ENCODE results near the gene DUSP22.

The DUSP22 gene

DNA sequence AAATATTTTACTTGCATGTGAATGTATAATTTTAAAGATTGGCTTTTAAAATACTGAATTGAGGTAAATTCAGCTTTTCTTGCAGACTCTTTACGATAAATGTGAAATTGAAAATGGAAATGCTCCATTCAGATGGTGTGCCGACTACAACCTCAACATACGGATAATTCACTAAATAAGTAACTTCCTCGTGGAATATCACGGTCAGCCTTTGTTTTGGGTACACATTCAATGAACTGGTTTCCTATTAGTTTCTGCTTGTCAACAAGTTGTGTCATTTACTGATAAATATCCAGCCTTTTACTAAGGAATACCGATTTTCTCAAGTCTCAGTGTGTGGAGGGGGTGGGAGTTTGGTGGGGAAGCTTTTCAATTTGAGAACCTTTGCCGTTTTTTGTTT is 96.9 kb downstream of the DUSP22 start:
- Histone ChIP-seq H3K9ac (ENCODE audit: low read depth, low read length) (no peak overlapping the region), H3K4me1 (ENCODE audit: insufficient read depth, low read length) (0 out of 2 replicates have a peak, but pooled peaks cover 2% of the 10 kb centered on the region), H3K27me3 (ENCODE audit: insufficient read depth, low read length) (peaks cover 82% of the 10 kb centered on the region), H3K36me3 (ENCODE audit: insufficient read depth, low read depth, low read length) (no peaks in the 10 kb centered on the region), H3K4me3 (ENCODE audit: low read length) (no peak overlapping the region), H3K27ac (ENCODE audit: low read length) (no peak overlapping the region), H3K9me3 (ENCODE audit: insufficient read depth, low read depth, low read length) (no peaks in the 10 kb centered on the region)

GRCh38 chr6:389622-390021 is 97.3 kb downstream of the DUSP22 start:
- no peak overlapping the region for H3K27ac ChIP-seq (ENCODE audit: low read length)
- no peak overlapping the region for H3K4me3 ChIP-seq (ENCODE audit: low read length)
- no peak overlapping the region for H3K9ac ChIP-seq (ENCODE audit: low read depth, low read length)
- H3K36me3 ChIP-seq (ENCODE audit: insufficient read depth, low read depth, low read length) = no peaks in the 10 kb centered on the region
- H3K9me3 ChIP-seq (ENCODE audit: insufficient read depth, low read depth, low read length) = no peaks in the 10 kb centered on the region
- peaks cover 87% of the 10 kb centered on the region for H3K27me3 ChIP-seq (ENCODE audit: insufficient read depth, low read length)
- H3K4me1 ChIP-seq (ENCODE audit: insufficient read depth, low read length) = 0 out of 2 replicates have a peak, but pooled peaks cover 2% of the 10 kb centered on the region

DNA sequence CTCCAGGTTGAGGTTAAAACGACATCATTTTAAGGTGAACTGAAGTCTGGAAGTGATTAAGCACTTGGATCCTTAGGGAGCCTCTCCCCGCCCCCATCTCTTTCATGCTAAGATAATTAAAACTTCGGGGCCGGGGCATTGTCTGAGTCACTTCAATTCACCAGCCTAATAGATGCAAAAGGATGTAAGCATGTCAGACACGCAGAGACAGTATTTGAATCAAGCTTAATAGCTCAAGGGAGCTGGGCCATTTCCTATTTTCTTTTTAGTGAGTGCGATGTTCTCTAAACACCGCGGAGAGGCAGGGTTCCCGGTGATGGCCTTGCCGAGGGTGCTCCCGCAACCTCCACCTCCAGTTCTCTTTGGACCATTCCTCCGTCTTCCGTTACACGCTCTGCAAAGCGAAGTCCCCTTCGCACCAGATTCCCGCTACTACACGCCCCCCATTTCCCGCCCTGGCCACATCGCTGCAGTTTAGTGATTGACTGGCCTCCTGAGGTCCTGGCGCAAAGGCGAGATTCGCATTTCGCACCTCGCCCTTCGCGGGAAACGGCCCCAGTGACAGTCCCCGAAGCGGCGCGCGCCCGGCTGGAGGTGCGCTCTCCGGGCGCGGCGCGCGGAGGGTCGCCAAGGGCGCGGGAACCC is 98.7 kb downstream of the DUSP22 start:
- no peak overlapping the region for H3K9ac ChIP-seq (ENCODE audit: low read depth, low read length)
- H3K27me3 ChIP-seq (ENCODE audit: insufficient read depth, low read length) = peaks cover 91% of the 10 kb centered on the region
- H3K4me1 ChIP-seq (ENCODE audit: insufficient read depth, low read length) = 0 out of 2 replicates have a peak, but pooled peaks cover 2% of the 10 kb centered on the region
- H3K36me3 ChIP-seq (ENCODE audit: insufficient read depth, low read depth, low read length) = no peaks in the 10 kb centered on the region
- no peaks in the 10 kb centered on the region for H3K9me3 ChIP-seq (ENCODE audit: insufficient read depth, low read depth, low read length)
- H3K4me3 ChIP-seq (ENCODE audit: low read length) = peak overlapping the region; percentile 67
- H3K27ac ChIP-seq (ENCODE audit: low read length) = no peak overlapping the region

DNA sequence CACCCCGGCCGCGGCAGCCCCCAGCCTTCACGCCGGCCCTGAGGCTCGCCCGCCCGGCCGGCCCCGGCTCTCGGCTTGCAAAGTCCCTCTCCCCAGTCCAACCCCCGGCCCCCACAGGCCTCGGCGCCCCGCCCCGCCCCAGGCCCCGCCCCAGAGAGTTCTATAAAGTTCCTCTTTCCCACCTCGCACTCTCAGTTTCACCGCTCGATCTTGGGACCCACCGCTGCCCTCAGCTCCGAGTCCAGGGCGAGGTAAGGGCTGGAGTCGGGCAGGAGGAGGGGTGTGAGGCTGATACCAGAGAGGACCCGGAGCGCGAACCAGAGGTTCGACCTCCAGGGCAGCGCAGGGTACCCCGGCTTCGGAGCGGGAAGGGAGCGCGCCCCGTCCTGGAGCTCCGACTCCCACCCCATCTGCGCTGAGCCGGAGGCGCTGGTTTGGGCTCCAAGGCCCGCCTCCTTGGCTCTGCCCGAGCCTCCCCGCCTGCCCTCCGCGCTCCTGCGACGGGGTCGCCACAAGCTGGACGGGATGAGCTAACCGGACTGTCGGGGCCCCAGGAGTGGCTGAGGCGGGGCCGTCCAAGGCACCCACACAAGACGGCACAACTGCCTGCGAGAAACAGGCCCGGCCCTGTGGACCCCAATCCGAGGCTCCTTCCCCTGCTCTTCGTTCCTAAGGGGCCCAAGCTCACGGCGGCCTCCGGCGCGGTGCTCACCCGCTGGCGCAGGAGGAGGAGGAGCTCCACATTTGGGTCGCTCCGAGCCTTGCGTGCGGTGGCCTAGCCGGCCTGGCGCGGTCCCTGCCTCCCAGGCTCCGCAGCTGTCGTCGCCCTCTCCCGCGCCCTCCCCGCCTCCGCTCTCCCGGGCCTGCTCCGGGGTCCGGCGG is 99.5 kb downstream of the DUSP22 start, which contains the start of gene IRF4:
TSS of gene IRF4 (plus strand) at position 194 of the 882 bp plus-strand sequence. CDS start 1,401 bp downstream, outside the sequence.
- H3K9me3 ChIP-seq (ENCODE audit: insufficient read depth, low read depth, low read length) = no peaks in the 10 kb centered on the region
- 0 out of 2 replicates have a peak, but pooled peaks cover 2% of the 10 kb centered on the region for H3K4me1 ChIP-seq (ENCODE audit: insufficient read depth, low read length)
- no peak within 1 kb of the TSS for H3K9ac ChIP-seq (ENCODE audit: low read depth, low read length)
- peaks cover 91% of the 10 kb centered on the region for H3K27me3 ChIP-seq (ENCODE audit: insufficient read depth, low read length)
- peak within 1 kb of the TSS; percentile 67 for H3K4me3 ChIP-seq (ENCODE audit: low read length)
- no peaks in the 10 kb centered on the region for H3K36me3 ChIP-seq (ENCODE audit: insufficient read depth, low read depth, low read length)
- no peak within 1 kb of the TSS for H3K27ac ChIP-seq (ENCODE audit: low read length)

DNA sequence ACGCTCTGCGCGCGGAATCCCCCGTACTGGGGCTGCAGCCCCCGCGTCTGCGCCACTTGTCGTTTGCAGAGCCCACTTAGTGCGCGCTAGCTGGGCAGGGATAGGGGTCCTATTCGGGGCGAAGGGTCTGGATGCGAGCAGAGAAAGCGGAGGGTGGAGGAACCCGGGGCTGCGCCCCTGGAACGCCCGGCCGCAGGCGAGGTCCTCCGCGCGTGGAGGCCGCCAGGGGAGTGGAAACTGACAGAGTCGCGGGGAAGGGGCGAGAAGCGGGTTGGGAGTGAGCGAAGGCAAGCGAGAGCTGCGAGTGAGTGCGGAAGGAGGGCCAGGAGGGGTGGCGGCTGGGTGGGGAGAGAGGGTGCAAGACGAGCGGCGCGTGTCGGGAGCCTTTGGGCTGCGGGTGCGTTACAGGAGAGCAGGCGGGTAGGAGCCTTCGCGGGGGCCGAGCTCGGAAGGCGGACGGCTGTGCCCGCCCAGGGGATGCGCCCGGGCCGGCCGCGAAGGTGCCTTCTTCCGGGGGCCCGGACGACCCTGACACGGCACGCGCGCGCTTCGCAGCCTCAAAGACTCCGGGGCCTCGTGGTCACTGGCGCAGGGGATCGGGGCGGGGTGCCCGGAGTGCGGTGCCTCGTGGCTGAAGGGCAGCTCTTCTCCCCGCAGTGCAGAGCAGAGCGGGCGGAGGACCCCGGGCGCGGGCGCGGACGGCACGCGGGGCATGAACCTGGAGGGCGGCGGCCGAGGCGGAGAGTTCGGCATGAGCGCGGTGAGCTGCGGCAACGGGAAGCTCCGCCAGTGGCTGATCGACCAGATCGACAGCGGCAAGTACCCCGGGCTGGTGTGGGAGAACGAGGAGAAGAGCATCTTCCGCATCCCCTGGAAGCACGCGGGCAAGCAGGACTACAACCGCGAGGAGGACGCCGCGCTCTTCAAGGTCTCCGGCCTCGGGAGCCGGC is 100.4 kb downstream of the DUSP22 start:
- H3K9me3 ChIP-seq (ENCODE audit: insufficient read depth, low read depth, low read length) = no peaks in the 10 kb centered on the region
- 0 out of 2 replicates have a peak, but pooled peaks cover 2% of the 10 kb centered on the region for H3K4me1 ChIP-seq (ENCODE audit: insufficient read depth, low read length)
- no peak overlapping the region for H3K27ac ChIP-seq (ENCODE audit: low read length)
- peak overlapping the region; percentile 66 for H3K4me3 ChIP-seq (ENCODE audit: low read length)
- no peaks in the 10 kb centered on the region for H3K36me3 ChIP-seq (ENCODE audit: insufficient read depth, low read depth, low read length)
- peaks cover 96% of the 10 kb centered on the region for H3K27me3 ChIP-seq (ENCODE audit: insufficient read depth, low read length)
- H3K9ac ChIP-seq (ENCODE audit: low read depth, low read length) = no peak overlapping the region

DNA sequence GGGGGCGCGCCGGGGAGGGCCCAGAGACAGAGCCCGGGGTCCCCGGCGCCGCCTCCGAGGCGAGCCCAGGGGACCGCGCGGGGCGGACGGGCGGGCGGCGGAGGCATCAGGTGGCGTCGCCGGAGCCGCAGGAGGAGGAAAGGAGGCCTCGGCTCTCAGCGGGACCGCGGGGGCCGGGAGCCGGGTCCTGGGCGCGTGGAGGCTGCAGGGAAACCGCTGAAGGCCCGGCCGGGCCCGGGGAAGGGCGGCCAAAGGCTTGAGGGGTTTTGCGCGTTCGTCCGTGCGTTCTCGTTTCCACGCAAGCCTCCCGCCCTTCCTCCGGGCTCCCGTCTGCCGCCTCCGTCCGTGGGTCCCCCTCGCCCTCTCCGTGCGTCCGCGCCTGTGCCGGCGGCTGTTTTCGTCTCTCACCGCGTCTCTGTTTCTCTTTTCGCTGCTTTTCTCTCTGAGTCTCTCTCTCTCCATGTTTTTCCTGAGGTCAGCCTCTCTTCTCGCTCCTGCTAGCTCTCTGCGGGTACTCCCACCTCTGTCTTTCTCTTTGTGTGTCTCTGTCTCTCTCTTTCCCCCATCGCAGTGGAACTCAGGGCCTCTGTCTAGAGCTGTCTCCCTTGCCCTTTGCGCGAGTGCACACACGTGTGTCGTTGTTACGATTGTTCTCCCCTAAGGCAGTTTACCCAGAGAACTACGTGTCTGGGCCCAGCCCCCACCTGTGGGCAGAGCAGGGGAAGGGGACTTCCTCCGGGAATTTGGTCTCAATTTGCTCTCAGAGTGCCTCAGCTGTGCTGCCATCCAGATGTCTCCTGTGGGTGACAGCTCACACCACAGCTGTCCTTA is 101.3 kb downstream of the DUSP22 start:
- Histone ChIP-seq H3K4me3 (ENCODE audit: low read length) (peak overlapping the region; percentile 66), H3K36me3 (ENCODE audit: insufficient read depth, low read depth, low read length) (no peaks in the 10 kb centered on the region), H3K27ac (ENCODE audit: low read length) (no peak overlapping the region), H3K9ac (ENCODE audit: low read depth, low read length) (no peak overlapping the region), H3K27me3 (ENCODE audit: insufficient read depth, low read length) (peaks cover 93% of the 10 kb centered on the region), H3K4me1 (ENCODE audit: insufficient read depth, low read length) (0 out of 2 replicates have a peak, but pooled peaks cover 2% of the 10 kb centered on the region), H3K9me3 (ENCODE audit: insufficient read depth, low read depth, low read length) (no peaks in the 10 kb centered on the region)

- Histone ChIP-seq H3K9ac (ENCODE audit: low read depth, low read length) (no peak overlapping the region), H3K36me3 (ENCODE audit: insufficient read depth, low read depth, low read length) (no peaks in the 10 kb centered on the region), H3K27me3 (ENCODE audit: insufficient read depth, low read length) (peaks cover 86% of the 10 kb centered on the region), H3K27ac (ENCODE audit: low read length) (no peak overlapping the region), H3K4me3 (ENCODE audit: low read length) (no peak overlapping the region), H3K4me1 (ENCODE audit: insufficient read depth, low read length) (0 out of 2 replicates have a peak, but pooled peaks cover 2% of the 10 kb centered on the region), H3K9me3 (ENCODE audit: insufficient read depth, low read depth, low read length) (no peaks in the 10 kb centered on the region)
Measured at GRCh38 chr6:394641-395289, 102.5 kb downstream of the DUSP22 start.

DNA sequence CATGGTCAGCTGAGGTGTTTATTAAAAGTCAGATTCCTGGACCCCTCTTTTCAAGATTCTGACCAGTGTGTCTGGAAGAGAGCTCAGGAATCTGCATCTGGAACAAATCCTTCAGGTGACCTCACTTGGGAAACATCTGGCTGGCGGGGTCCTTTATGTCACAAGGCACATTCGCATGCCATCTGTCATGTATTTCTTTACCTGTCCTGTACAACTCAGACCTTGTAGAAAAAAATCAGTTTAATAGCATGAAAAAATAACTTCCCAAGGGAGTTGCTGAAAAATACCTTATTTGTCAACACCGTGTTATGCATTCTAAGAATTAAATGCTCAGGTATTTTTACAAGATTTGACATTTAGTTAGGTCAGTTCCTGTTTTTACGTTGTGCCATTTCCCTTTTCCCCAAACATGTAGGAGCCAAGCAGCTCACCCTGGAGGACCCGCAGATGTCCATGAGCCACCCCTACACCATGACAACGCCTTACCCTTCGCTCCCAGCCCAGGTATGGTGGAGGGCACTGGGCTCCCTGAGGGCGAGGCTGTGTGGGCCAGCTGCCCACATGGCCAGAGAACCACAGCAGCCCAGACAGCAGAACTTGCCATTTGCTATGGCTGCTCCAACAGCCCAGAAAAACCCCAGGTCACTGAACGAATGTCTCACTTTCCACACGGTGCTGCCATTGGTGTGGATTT is 103.3 kb downstream of the DUSP22 start:
- H3K4me3 ChIP-seq (ENCODE audit: low read length) = no peak overlapping the region

DNA sequence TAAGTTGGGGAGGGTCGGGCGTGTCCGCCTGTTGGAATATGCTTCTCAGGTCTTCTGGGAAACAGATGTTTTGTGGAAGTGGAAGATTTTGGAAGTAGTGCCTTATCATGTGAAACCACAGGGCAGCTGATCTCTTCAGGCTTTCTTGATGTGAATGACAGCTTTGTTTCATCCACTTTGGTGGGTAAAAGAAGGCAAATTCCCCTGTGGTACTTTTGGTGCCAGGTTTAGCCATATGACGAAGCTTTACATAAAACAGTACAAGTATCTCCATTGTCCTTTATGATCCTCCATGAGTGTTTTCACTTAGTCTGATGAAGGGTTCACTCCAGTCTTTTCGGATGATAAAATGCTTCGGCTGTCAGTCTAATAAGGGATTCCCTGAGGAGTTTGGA is 103.8 kb downstream of the DUSP22 start:
- Histone ChIP-seq H3K27ac (ENCODE audit: low read length) (no peak overlapping the region), H3K36me3 (ENCODE audit: insufficient read depth, low read depth, low read length) (no peaks in the 10 kb centered on the region), H3K4me1 (ENCODE audit: insufficient read depth, low read length) (0 out of 2 replicates have a peak, but pooled peaks cover 2% of the 10 kb centered on the region), H3K9ac (ENCODE audit: low read depth, low read length) (no peak overlapping the region), H3K9me3 (ENCODE audit: insufficient read depth, low read depth, low read length) (no peaks in the 10 kb centered on the region), H3K27me3 (ENCODE audit: insufficient read depth, low read length) (peaks cover 73% of the 10 kb centered on the region), H3K4me3 (ENCODE audit: low read length) (no peak overlapping the region)

More for the DNA sequence above, 103.3 kb downstream of the DUSP22 start:
- Histone ChIP-seq H3K27ac (ENCODE audit: low read length) (no peak overlapping the region), H3K9ac (ENCODE audit: low read depth, low read length) (no peak overlapping the region), H3K27me3 (ENCODE audit: insufficient read depth, low read length) (peaks cover 78% of the 10 kb centered on the region), H3K4me1 (ENCODE audit: insufficient read depth, low read length) (0 out of 2 replicates have a peak, but pooled peaks cover 2% of the 10 kb centered on the region), H3K9me3 (ENCODE audit: insufficient read depth, low read depth, low read length) (no peaks in the 10 kb centered on the region), H3K36me3 (ENCODE audit: insufficient read depth, low read depth, low read length) (no peaks in the 10 kb centered on the region)

DNA sequence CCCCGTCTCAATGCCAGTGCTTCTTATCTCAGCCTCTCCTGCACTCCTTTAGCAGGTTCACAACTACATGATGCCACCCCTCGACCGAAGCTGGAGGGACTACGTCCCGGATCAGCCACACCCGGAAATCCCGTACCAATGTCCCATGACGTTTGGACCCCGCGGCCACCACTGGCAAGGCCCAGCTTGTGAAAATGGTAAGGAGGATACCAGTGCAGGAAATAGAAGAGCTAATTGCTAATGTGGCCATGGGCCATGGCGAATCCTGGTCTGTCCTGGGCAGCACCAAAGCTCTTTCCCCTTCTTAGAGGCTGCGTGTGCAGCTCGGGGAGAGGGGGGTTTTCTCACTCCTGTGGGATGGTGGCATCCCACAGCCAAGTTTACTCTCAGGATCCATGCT is 104.8 kb downstream of the DUSP22 start:
- no peak overlapping the region for H3K4me3 ChIP-seq (ENCODE audit: low read length)
- no peaks in the 10 kb centered on the region for H3K36me3 ChIP-seq (ENCODE audit: insufficient read depth, low read depth, low read length)
- no peak overlapping the region for H3K27ac ChIP-seq (ENCODE audit: low read length)
- H3K9ac ChIP-seq (ENCODE audit: low read depth, low read length) = no peak overlapping the region
- H3K27me3 ChIP-seq (ENCODE audit: insufficient read depth, low read length) = peaks cover 63% of the 10 kb centered on the region
- no peaks in the 10 kb centered on the region for H3K9me3 ChIP-seq (ENCODE audit: insufficient read depth, low read depth, low read length)
- 0 out of 2 replicates have a peak, but pooled peaks cover 2% of the 10 kb centered on the region for H3K4me1 ChIP-seq (ENCODE audit: insufficient read depth, low read length)
